Stomach (tissue), 4 donors: ENCODE results near the gene PTPRD.

Experiments
- CTCF ChIP-seq, 7 experiments: fragments of 450-650 bp in 4 of 7; fragments of 200-600 bp in 3 of 7; sonication (generic) in 3 of 7; IDR thresholded peaks; one replicate each; pipeline ENCODE4 v1.5.1; 2016 to 2019; ENCODE audit warnings: antibody characterized with exemption in 7 of 7, control low read depth in 2 of 7, mild to moderate bottlenecking in 1 of 7
- POLR2A ChIP-seq, 4 donors: fragments of 450-650 bp; IDR thresholded peaks; one replicate each; pipeline ENCODE4 v1.6.1; 2016; ENCODE audit warnings: antibody characterized with exemption in 4 of 4, control low read depth in 2 of 4, mild to moderate bottlenecking in 1 of 4, moderate library complexity in 1 of 4

DNA sequence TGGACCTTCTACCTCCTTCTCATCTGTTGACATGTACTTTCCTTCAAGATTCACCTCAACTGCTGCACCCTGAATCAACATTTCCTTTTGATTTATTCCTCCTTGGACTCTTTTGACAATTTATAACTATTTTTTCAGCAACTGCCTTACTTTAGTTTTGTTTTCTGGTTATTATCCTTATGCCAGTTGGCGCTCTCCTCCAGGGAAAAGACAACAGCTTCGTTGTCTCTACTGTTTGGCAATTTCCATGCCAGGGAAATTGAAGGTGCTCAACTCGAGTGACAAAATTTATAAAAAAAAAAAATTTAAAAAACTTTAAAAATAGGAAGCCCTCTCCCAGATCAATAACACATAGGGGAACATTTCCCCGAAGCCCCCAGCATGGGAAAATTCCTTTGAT, 2264.0 kb downstream of the PTPRD start:
- no peak for TF ChIP-seq CTCF (IDR thresholded peaks at IDR 0.05)
- no peak for TF ChIP-seq POLR2A (IDR thresholded peaks at IDR 0.05)
